GM21360 (cell line): ENCODE measurements around the gene COPRS.
"Not testable (repeated sequence)": the region's sequence is repeated elsewhere in the genome, so short reads cannot be mapped to it uniquely, and the experiment has no call there.

Source experiments
- ATAC-seq: cut with Tn5 transposase; IDR thresholded peaks from one replicate; pipeline ENCODE4 v1.9.1; 2021; ENCODE audit warnings: mild to moderate bottlenecking, moderate library complexity; ENCODE audit not compliant: unreplicated experiment

Gene COPRS

DNA sequence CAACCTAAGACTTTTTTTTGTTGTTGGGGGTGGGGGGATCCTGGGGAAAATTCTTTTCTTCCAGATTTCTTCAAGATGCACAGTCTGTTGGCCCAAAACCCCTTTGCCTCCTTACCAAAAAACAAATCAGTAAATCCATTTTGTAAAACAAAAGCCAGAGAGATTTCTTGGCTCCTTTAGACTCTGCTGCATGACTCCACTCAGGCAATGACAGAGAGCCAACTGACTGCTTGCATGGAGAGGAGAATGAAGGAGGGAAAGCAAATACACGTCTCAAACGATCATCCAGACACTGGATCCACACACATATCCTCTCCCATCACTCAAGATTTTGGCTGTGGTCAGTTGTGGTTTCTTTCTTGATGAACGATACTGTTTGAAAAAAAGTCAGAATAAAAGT, 13.8 kb downstream of the COPRS start:
- no peak for ATAC-seq

DNA sequence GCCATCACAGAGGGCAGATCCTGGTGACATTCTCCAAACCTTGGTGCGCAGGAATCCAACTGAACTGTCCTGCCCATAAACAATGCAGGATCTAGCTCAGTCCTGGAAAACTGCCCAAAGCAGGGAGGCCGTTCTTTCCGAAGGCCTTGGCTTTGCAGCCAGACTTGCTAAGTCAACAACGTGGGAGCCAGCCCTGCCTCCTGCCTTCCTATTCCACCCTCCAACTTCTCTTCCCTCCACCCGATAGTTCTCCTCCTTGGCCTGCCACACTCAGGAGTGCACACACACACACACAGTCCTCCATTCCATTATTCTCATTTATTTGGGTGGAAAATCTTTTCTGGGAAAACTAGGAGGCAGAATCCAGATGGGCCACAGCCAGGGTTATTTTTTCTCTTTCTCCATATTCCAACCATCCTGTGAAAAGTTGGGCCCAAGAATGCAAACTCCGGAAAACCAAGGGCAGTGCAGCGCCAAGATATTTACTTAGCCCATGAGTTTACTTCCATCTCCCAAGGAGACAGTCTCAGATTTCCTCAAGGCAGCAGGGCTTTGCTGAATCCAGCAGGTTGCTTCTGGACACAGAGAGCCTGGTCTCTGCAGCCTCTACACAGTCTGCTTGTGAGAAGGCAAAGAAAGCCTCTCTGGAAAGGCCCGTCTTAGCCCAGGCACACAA, 15.8 kb downstream of the COPRS start:
- ATAC-seq = no peak

- no peak for ATAC-seq
Observed at GRCh38 chr17:31842195-31843069, 16.6 kb downstream of the COPRS start.

DNA sequence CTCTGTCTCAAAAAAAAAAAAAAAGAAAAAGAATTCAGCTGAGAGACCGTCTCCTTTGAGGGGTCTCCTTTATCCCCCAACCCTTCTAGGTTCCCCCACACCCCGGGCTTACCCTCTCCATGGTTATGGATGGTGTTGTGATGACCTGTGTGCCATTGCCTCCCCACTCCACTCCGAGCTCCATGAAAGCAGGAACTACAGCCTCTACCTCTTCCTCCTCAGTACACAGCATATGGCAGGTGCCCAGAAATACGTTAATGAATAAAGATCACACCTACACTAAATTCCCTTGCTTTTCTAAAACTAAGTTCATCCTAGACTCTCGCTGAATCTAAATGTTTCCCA, 17.2 kb downstream of the COPRS start:
- no peak for ATAC-seq

- no peak for ATAC-seq
Observed at GRCh38 chr17:31838636-31839225, 20.3 kb downstream of the COPRS start.

- ATAC-seq = no peak
Observed at GRCh38 chr17:31835984-31836383, 23.1 kb downstream of the COPRS start.

DNA sequence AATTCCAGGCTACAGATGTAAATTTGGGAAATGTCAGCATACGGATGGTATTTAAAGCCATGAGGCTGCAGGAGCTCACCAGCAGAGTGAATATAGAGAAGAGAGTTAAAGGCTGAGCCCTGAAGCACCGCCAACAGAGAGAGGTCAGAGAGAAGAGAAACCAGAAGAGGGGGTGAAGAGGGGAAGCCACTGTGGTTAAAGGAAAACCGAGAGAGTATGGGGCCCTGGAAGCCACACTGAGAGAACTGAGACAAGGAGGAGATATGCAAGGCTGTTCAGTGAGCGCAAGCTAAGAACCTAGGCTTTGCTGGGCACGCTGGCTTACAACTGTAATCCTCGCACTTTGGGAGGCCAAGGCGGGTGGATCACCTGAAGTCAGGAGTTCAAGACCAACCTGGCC, 24.6 kb downstream of the COPRS start:
- no peak for ATAC-seq

- no peak for ATAC-seq
Observed at GRCh38 chr17:31832746-31833145, 26.3 kb downstream of the COPRS start.

DNA sequence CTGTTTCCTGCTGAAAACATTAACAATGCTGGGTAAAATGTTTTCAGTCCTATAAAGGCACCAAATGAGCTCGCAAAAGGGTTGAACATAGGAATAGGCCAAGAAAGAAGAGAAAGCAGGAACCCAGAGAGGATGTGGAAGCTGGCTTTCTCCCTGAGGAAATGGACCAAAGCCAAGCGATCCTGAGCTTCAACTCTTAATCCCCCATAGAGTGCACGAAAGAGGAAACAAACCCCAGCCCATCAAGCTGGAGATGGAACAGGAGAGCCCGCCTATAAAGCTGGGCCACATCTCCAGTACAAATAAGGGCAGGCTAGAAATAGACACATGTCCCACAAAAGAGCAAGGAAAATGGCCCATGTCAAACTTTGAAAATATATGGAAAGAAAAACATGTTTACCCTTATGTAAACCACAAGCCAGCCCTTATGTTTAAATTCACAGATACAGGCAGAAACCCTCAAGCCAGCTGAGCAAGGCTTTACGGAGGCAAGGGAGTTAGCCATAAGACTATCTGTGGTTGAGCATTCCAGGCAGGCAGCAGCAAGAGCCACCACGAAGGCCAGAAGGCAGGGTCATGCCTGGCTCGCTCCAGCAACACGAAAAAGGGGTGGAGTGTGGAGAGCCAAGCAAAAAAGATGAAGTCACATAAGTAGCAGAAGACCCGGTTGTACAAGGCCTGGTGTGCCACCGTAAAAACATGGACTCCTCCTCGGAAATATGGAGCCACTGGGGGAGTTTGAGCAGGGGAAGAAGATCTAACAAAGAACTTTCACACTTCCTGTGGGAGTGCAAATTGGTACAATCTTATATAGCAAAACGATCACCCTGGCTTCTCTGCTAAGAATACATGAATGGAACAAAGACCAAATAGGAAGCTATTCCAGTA, 27.8 kb downstream of the COPRS start:
- ATAC-seq = no peak

- no peak for ATAC-seq
Observed at GRCh38 chr17:31829649-31830048, 29.4 kb downstream of the COPRS start.

DNA sequence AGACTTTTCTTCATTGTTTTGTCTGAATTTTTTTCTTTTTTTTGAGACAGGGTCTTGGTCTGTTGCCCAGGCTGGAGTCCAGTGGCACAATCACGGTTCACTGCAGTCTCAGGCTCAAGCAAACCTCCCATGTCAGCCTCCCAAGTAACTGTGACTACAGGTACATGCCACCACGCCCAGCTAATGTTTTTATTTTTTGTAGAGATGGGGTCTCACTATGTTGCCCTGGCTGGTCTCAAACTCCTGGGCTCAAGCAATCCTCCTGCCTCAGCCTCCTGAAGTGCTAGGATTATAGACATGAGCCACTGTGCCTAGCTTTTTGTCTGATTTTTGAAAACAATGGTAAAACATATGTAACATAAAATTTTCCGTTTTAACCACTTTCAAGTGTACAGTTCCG, 30.1 kb downstream of the COPRS start:
- ATAC-seq = not testable (repeated sequence)

DNA sequence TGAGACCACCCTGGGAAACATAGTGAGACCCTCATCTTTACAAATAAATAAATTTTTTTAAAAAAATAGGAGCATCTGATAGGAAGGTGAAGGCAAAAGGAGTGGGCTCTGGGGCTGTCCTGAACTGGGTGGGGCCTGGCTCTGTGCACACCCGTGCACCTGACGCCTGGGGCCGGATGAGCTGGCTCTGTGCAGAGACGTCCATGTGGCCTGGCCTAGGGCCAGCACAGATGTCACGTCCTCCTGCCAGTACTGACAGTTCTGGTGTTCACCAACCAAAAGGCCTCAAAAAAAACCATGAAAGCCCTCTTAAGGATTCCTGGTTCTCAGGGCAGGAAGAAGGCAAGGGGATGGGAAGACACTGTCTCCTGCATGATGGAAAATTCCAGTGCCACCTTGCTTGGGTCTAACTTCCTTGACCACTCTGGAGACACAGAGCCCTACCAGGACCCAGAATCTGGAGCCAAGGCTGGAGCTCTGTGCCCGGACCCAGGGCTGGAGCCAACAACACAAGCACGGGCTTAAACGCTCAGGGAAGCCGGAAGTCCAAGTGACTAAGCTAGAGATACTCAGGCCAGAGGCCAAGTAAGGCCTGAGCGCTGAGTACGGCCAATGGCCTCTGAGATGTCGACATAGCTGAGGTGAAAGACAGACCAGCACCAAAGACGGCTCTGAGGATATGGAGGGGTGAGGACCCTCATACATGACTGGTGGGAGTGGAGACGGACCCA, 32.9 kb downstream of the COPRS start:
- no peak for ATAC-seq

DNA sequence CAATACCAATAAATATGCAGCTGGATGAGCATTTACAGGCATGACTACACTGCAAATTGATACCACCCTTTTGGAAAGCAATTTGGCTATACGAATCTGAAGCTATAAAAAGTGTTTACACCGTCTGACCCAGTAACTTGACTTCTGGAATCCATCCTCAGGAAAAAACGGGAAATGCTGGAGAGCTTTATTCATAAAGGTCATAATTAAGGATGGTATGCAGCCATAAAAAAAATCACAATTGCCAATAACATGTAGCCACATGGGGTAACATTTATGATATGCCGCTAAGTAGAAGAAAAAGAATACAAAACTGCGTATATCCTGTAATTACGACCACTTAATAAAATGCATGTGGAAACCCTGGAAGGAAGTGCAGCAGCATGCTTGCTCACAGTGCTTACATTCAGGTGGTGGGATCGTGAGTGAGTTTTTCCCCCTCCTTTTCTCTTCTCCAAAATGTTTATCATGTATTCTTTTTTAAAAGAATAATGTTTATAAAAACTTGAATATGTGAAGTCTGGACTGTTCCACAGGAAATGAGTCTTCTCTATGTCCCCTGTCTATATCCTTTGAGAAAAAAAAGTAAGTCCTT, 34.2 kb downstream of the COPRS start:
- ATAC-seq = no peak

GRCh38 chr17:31823014-31823413, 36.0 kb downstream of the COPRS start:
- ATAC-seq = no peak

GRCh38 chr17:31820691-31821435, 38.2 kb downstream of the COPRS start:
- no peak for ATAC-seq

- no peak for ATAC-seq
Observed at GRCh38 chr17:31819578-31819977, 39.5 kb downstream of the COPRS start.

GRCh38 chr17:31818863-31819262, 40.2 kb downstream of the COPRS start:
- not testable (repeated sequence) for ATAC-seq

GRCh38 chr17:31815212-31815730, 43.8 kb downstream of the COPRS start:
- no peak for ATAC-seq

DNA sequence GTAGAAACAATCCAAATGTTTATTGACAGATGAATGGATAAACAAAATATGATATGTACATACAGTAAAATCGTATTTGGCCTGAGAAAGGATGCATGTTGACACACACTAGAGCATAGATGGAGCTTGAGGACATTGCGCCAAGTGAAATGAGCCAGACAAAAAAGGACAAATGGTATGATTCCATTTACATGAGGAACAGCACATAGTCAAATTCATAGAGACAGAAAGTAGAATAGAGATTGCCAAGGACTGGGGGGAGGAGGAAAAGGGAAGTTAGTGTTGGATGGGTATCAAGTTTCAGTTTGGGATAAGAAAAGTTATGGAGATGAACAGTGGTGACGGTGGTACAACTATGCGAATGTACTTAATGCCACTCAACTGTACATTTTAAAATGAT, 47.9 kb downstream of the COPRS start:
- no peak for ATAC-seq
